HepG2 (cell line): ENCODE data around the gene RAB43. TPM values are rescaled to one million over a fixed set of nuclear protein-coding genes. Genes with fewer than 3 reads are reported as not detected.

Experiments
- BHLHE40 ChIP-seq: IDR thresholded peaks from 2 replicates; pipeline ENCODE4 v1.6.1; 2011; ENCODE audit warnings: low read length, improper control_type of control experiment
- CENPT ChIP-seq: sonication (generic); formaldehyde crosslinking; IDR thresholded peaks from 2 replicates; pipeline ENCODE4 v1.8.0; 2022; ENCODE audit warnings: low read depth, mild to moderate bottlenecking, moderate library complexity, missing genetic modification reagents
- GLI4 ChIP-seq: sonication (generic); formaldehyde crosslinking; IDR thresholded peaks from 2 replicates; pipeline ENCODE4 v1.5.1; 2020; ENCODE audit warnings: missing genetic modification reagents, mild to moderate bottlenecking, moderate library complexity, borderline replicate concordance
- HNF4A ChIP-seq: sonication (generic); formaldehyde crosslinking; IDR thresholded peaks from 2 replicates; pipeline ENCODE4 v1.4.0; 2020; ENCODE audit warnings: missing genetic modification reagents
- KDM3A ChIP-seq: IDR thresholded peaks from 2 replicates; pipeline ENCODE4 v1.6.1; 2018; ENCODE audit warnings: low read depth, missing compliant biosample characterization
- NFATC3 ChIP-seq: sonication (generic); formaldehyde crosslinking; IDR thresholded peaks from 2 replicates; pipeline ENCODE4 v1.5.1; 2020; ENCODE audit warnings: mild to moderate bottlenecking, missing genetic modification reagents
- NFE2L2 ChIP-seq: fragments of 150-350 bp; IDR thresholded peaks from 2 replicates; pipeline ENCODE4 v1.6.1; 2014; ENCODE audit warnings: low read length
- PAX8 ChIP-seq: sonication (generic); formaldehyde crosslinking; IDR thresholded peaks from 2 replicates; pipeline ENCODE4 v1.8.0; 2022; ENCODE audit warnings: mild to moderate bottlenecking, missing genetic modification reagents, borderline replicate concordance
- PBX2 ChIP-seq: IDR thresholded peaks from 2 replicates; pipeline ENCODE4 v1.6.1; 2016; ENCODE audit warnings: control low read depth
- REPIN1 ChIP-seq: sonication (generic); formaldehyde crosslinking; IDR thresholded peaks from 2 replicates; pipeline ENCODE4 v1.8.0; 2022; ENCODE audit warnings: missing genetic modification reagents, low read depth, mild to moderate bottlenecking, borderline replicate concordance
- SP1 ChIP-seq, 2 experiments: fragments of 450-650 bp in 1 of 2; sonication (generic) in 1 of 2; formaldehyde crosslinking in 1 of 2; IDR thresholded peaks; 2 replicates each; pipeline versions ENCODE4 v1.4.0 to v1.6.1; 2016 to 2020; ENCODE audit warnings: missing genetic modification reagents in 1 of 2
- SRF ChIP-seq: IDR thresholded peaks from 2 replicates; pipeline ENCODE4 v1.6.1; 2011; ENCODE audit warnings: mild to moderate bottlenecking, low read depth, low read length, moderate library complexity
- ZBTB1 ChIP-seq: sonication (generic); formaldehyde crosslinking; IDR thresholded peaks from 2 replicates; pipeline ENCODE4 v1.4.0; 2020; ENCODE audit warnings: missing genetic modification reagents, borderline replicate concordance
- ZC3H4 ChIP-seq: sonication (generic); formaldehyde crosslinking; IDR thresholded peaks from 2 replicates; pipeline ENCODE4 v1.4.0; 2020; ENCODE audit warnings: missing genetic modification reagents, borderline replicate concordance
- ZNF281 ChIP-seq: sonication (generic); formaldehyde crosslinking; IDR thresholded peaks from 2 replicates; pipeline ENCODE4 v1.4.0; 2020; ENCODE audit warnings: missing genetic modification reagents, borderline replicate concordance
- ZNF484 ChIP-seq: sonication (generic); formaldehyde crosslinking; IDR thresholded peaks from 2 replicates; pipeline ENCODE4 v1.5.1; 2020; ENCODE audit warnings: mild to moderate bottlenecking, low read depth, missing genetic modification reagents, borderline replicate concordance
- ZNF589 ChIP-seq: sonication (generic); formaldehyde crosslinking; conservative IDR thresholded peaks from 2 replicates; pipeline ENCODE4 v1.8.0; 2022; ENCODE audit warnings: mild to moderate bottlenecking, moderate library complexity, missing genetic modification reagents
- ZNF605 ChIP-seq: sonication (generic); formaldehyde crosslinking; IDR thresholded peaks from 2 replicates; pipeline ENCODE4 v1.8.0; 2022; ENCODE audit warnings: mild to moderate bottlenecking, missing genetic modification reagents
- ZNF644 ChIP-seq: IDR thresholded peaks from 2 replicates; pipeline ENCODE4 v1.6.1; 2016; ENCODE audit warnings: low read depth
- ZNF703 ChIP-seq: sonication (generic); formaldehyde crosslinking; IDR thresholded peaks from 2 replicates; pipeline ENCODE4 v1.5.1; 2020; ENCODE audit warnings: missing genetic modification reagents, mild to moderate bottlenecking, moderate library complexity, borderline replicate concordance
- ZNF816 ChIP-seq: sonication (generic); formaldehyde crosslinking; IDR thresholded peaks from 2 replicates; pipeline ENCODE4 v1.8.0; 2022; ENCODE audit warnings: missing genetic modification reagents, mild to moderate bottlenecking, borderline replicate concordance
- polyA plus RNA-seq, 8 experiments: library from polyadenylated mRNA; depleted of rRNA in 3 of 8; stranded (reverse) in 7 of 8; unstranded in 1 of 8; fragments of >200 nt; fragmentation: Illumina TruSeq in 4 of 8; extraction: Trizol in 4 of 8; gene quantifications; 2 replicates each; pipeline versions ENCODE4 v1.2.1 to v1.2.3, GENCODE V29; 2011 to 2016; ENCODE audit warnings: low read depth in 4 of 8, missing spikeins in 1 of 8, mixed read lengths in 1 of 8; ENCODE audit not compliant: insufficient read depth in 1 of 8
- total RNA-seq, 5 experiments: library from RNA; depleted of rRNA; stranded (reverse); fragments of >200 nt; fragmentation: Illumina TruSeq; extraction: Trizol; gene quantifications; 2 replicates each; pipeline ENCODE4 v1.2.3, GENCODE V29; 2016; ENCODE audit warnings: low read depth in 1 of 5
- TF ChIP-seq, protein P1 (sequence below): sonication (generic); formaldehyde crosslinking; IDR thresholded peaks from 2 replicates; pipeline ENCODE4 v1.5.1; 2020; ENCODE audit warnings: missing genetic modification reagents, mild to moderate bottlenecking, borderline replicate concordance
- TF ChIP-seq, protein P2 (sequence below): sonication (generic); formaldehyde crosslinking; conservative IDR thresholded peaks from 2 replicates; pipeline ENCODE4 v1.8.0; 2022; ENCODE audit warnings: missing genetic modification reagents

Gene RAB43
- total and polyA plus RNA-seq, 2 of the 13 experiments (the other 11 are each of a cell fraction or from before 2014, with no cell fraction given) = 11.8 to 18.4 TPM

DNA sequence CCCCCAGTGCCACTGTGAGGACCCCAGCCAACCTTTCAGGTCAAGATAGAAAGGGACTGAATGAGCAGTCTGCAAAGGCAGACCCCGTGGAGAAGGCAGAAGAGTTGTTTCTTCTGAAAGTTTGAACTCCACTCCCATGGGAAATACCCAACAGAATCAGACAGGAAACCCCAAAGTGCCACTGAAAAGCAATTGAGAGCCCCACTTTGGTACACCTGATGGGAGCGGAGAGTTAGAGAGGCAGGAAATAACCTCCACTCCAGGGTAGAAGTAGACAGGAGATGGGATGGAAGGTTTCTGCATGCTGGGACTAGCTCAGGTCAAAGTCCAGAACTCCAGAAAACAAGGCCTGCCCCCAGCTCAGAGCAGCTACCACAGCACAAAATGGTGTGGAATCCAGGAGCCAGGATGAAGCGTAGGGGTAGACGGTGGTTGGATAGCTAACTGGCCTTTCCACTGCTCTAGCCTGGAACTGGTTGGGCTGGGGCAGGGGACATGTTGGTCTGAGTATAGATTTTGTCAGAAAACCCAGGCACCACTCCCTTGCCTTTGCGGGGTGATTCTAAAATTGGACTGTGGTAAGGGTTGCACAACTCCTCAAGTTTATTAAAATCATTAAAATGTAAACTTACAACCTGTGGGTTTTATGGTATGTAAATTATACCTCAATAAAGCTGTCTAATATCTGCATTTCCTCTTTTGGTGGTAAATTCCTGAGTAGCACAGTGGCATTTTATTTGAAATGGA lies 1.9 kb upstream of the RAB43 start (continued):
- TF ChIP-seq ZC3H4 (no peak), PAX8 (CRISPR knock-in tag) (no peak), PBX2 (CRISPR knock-in tag) (no peak), KDM3A (CRISPR knock-in tag) (no peak), ZNF589 (CRISPR knock-in tag) (no peak), REPIN1 (CRISPR knock-in tag) (no peak), SRF (no peak), ZNF703 (no peak), GLI4 (no peak), ZNF484 (CRISPR knock-in tag) (no peak), ZBTB1 (CRISPR knock-in tag) (no peak), CENPT (CRISPR knock-in tag) (no peak), NFE2L2 (no peak), HNF4A (CRISPR knock-in tag) (peak; percentile 94), NFATC3 (CRISPR knock-in tag) (no peak), ZNF605 (CRISPR knock-in tag) (no peak), SP1 (IDR thresholded peaks at IDR 0.05) (no peak), SP1 (CRISPR knock-in tag; IDR thresholded peaks at IDR 0.05) (no peak), ZNF816 (CRISPR knock-in tag) (no peak), ZNF644 (CRISPR knock-in tag) (peak; percentile 86), ZNF281 (CRISPR knock-in tag) (no peak), BHLHE40 (no peak)
- TF ChIP-seq, protein P1, sequence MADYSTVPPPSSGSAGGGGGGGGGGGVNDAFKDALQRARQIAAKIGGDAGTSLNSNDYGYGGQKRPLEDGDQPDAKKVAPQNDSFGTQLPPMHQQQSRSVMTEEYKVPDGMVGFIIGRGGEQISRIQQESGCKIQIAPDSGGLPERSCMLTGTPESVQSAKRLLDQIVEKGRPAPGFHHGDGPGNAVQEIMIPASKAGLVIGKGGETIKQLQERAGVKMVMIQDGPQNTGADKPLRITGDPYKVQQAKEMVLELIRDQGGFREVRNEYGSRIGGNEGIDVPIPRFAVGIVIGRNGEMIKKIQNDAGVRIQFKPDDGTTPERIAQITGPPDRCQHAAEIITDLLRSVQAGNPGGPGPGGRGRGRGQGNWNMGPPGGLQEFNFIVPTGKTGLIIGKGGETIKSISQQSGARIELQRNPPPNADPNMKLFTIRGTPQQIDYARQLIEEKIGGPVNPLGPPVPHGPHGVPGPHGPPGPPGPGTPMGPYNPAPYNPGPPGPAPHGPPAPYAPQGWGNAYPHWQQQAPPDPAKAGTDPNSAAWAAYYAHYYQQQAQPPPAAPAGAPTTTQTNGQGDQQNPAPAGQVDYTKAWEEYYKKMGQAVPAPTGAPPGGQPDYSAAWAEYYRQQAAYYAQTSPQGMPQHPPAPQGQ = no peak
- TF ChIP-seq, protein P2, sequence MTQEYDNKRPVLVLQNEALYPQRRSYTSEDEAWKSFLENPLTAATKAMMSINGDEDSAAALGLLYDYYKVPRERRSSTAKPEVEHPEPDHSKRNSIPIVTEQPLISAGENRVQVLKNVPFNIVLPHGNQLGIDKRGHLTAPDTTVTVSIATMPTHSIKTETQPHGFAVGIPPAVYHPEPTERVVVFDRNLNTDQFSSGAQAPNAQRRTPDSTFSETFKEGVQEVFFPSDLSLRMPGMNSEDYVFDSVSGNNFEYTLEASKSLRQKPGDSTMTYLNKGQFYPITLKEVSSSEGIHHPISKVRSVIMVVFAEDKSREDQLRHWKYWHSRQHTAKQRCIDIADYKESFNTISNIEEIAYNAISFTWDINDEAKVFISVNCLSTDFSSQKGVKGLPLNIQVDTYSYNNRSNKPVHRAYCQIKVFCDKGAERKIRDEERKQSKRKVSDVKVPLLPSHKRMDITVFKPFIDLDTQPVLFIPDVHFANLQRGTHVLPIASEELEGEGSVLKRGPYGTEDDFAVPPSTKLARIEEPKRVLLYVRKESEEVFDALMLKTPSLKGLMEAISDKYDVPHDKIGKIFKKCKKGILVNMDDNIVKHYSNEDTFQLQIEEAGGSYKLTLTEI (CRISPR knock-in tag) = no peak
